GM12864 (cell line): ENCODE results near the gene PWWP2B.
"Not testable (repeated sequence)": the region's sequence is repeated elsewhere in the genome, so short reads cannot be mapped to it uniquely, and the experiment has no call there.

Experiments
- DNase-seq: peaks from one replicate; pipeline ENCODE4 v3.0.0-alpha.2; 2011; ENCODE audit warnings: low read depth
- H3K4me3 ChIP-seq: 2 replicates; pipeline ENCODE4 v1.5.1; 2011; ENCODE audit warnings: mild to moderate bottlenecking, low read depth, low read length, control low read depth
- TF ChIP-seq, protein P1 (sequence below): IDR thresholded peaks from 2 replicates; pipeline ENCODE4 v1.5.1; 2011; ENCODE audit warnings: low read depth, mild to moderate bottlenecking, moderate library complexity, low read length, control low read depth, inconsistent platforms; ENCODE audit errors: missing control alignments

Gene PWWP2B

GRCh38 chr10:132374612-132375011, 22.4 kb upstream of the PWWP2B start:
- no peak for DNase-seq
- TF ChIP-seq, protein P1, sequence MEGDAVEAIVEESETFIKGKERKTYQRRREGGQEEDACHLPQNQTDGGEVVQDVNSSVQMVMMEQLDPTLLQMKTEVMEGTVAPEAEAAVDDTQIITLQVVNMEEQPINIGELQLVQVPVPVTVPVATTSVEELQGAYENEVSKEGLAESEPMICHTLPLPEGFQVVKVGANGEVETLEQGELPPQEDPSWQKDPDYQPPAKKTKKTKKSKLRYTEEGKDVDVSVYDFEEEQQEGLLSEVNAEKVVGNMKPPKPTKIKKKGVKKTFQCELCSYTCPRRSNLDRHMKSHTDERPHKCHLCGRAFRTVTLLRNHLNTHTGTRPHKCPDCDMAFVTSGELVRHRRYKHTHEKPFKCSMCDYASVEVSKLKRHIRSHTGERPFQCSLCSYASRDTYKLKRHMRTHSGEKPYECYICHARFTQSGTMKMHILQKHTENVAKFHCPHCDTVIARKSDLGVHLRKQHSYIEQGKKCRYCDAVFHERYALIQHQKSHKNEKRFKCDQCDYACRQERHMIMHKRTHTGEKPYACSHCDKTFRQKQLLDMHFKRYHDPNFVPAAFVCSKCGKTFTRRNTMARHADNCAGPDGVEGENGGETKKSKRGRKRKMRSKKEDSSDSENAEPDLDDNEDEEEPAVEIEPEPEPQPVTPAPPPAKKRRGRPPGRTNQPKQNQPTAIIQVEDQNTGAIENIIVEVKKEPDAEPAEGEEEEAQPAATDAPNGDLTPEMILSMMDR: no peak
- no peak overlapping the region for H3K4me3 ChIP-seq

DNA sequence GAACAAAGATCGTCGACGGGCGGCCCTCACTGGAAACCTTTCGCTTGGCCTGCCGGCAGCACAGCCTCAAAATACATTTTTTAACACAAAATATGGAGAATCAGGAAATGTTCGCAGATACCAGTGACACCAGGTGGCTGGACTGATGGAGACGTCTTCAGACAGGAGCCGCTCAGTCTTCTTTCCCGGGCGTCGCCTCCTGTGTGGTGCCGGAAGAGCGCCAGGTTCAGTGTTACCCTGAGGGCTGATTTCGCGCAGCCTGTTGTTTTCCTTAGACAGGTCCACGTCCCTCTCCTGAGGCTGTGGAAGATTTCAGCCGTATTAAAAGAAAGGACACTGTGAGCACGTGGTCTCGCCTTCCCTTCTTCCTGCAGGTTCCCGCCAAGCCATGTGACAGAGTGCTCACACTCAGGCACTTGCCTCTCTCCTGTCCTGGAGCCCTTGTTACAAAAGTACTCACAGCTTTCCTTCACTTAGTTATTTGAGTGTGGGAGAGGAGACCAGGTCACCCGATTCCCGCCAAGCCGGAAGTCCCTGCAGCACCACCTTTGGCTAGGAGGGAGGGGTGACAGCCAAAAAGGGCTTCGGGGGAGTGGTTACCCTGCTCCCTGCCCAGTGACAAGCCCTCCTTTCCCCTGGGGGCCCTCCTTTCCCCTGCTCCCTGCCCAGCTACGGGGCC, 21.7 kb upstream of the PWWP2B start:
- TF ChIP-seq, protein P1: no peak
- H3K4me3 ChIP-seq: no peak overlapping the region
- no peak for DNase-seq

DNA sequence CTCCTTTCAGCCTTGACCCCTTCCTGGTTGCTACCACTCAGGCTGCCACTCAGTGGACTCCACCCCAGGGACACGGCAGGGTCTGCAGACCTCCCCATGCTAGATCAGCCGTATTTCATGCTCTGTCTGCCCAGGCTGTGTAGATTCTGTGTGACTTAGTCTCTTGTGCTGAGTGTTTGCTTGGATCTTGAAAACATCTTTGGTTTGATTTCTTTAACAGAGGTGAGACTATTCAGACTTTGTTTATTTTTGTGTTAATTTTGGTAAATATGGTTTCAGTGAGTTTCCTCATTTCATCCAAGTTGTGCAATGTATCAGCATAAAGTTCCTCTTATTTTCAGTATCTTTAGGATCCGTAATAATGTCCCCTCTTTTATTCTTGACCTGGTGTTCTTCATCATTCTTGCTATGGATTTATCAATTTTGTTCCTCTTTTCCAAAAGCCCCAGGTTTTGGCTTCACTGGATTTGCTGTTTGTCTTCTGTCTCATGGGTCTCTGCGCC, 21.2 kb upstream of the PWWP2B start:
- H3K4me3 ChIP-seq: no peak overlapping the region
- TF ChIP-seq, protein P1: no peak
- no peak for DNase-seq

DNA sequence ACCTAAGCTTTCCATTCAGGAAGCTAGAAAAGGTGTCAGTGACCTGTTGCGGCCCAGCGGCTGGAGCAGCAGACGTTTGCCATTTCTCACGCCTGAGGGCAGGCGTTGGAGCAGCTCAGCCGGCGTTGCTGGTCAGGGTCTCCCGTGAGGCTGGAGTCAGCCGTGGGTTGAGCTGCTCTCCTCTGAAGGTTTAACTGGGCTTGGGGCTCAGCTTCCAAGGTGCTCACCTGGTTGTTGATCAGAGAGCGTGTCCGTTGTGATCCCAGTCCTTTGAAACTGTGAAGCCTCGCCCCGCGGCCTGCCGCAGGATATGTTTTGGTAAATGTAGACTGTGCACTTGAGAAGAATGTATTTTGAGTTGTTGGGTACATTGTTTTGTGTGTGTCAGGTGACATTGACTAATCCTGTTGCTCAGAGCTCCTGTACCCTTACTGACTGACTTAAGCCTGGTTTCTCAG, 20.6 kb upstream of the PWWP2B start:
- no peak overlapping the region for H3K4me3 ChIP-seq
- DNase-seq: no peak
- TF ChIP-seq, protein P1: no peak

DNA sequence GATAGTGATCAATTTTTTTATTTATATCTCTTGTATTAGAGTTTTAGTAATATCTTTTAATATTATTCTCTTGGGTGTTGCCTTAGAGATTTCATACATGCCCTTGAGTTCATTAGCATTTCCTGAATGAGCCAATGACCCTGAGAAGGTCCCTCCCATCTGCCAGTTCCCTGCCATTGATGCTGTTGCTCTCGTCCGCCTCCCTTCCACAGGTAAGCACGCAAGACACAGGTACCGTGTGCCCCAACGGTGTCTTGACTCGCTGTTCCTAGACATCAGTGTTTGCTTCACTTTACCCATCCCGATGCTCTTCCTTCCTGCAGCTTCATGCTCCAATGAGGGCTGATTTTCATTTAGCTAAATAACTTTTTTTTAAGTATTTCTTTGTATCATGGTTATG, 19.7 kb upstream of the PWWP2B start:
- no peak for DNase-seq
- TF ChIP-seq, protein P1: no peak
- no peak overlapping the region for H3K4me3 ChIP-seq

DNA sequence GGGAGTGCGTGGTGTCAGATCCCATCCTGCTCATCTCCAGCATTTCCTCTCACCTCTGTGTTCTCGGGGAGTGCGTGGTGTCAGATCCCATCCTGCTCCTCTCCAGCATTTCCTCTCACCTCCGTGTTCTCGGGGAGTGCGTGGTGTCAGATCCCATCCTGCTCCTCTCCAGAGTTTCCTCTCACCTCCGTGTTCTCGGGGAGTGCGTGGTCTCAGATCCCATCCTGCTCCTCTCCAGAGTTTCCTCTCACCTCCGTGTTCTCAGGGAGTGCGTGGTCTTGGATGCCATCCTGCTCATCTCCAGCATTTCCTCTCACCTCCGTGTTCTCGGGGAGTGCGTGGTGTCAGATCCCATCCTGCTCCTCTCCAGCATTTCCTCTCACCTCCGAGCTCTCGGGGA, 18.0 kb upstream of the PWWP2B start:
- DNase-seq, H3K4me3 ChIP-seq: not testable (repeated sequence)

GRCh38 chr10:132380986-132381385, 16.0 kb upstream of the PWWP2B start:
- not testable (repeated sequence) for DNase-seq, H3K4me3 ChIP-seq

- TF ChIP-seq, protein P1: no peak
- no peak overlapping the region for H3K4me3 ChIP-seq
- DNase-seq: no peak
Measured at GRCh38 chr10:132381741-132382140, 15.3 kb upstream of the PWWP2B start.
